Neural cell (in vitro differentiated cells): ENCODE data around the gene KIR3DL3.
"Not testable (repeated sequence)": the region's sequence is repeated elsewhere in the genome, so short reads cannot be mapped to it uniquely, and the experiment has no call there.

Experiments
- CTCF ChIP-seq: fragments of 450-650 bp; IDR thresholded peaks from 2 replicates; pipeline ENCODE4 v1.5.1; 2014; ENCODE audit warnings: antibody characterized with exemption, mild to moderate bottlenecking, moderate library complexity; ENCODE audit not compliant: poor library complexity, severe bottlenecking
- EP300 ChIP-seq: fragments of 450-650 bp; conservative IDR thresholded peaks from 2 replicates; pipeline ENCODE4 v1.6.1; 2014; ENCODE audit warnings: antibody characterized with exemption, mild to moderate bottlenecking, moderate library complexity; ENCODE audit not compliant: poor library complexity, severe bottlenecking
- EZH2 ChIP-seq: fragments of 200-600, 300-800 bp; shearing (Covaris generic), sonication (generic); IDR thresholded peaks from 2 replicates; pipeline ENCODE4 v1.6.1; 2014; ENCODE audit warnings: antibody characterized with exemption, low read length, borderline replicate concordance, mild to moderate bottlenecking; ENCODE audit not compliant: insufficient read depth, poor library complexity, severe bottlenecking
- MXI1 ChIP-seq: fragments of 450-650 bp; conservative IDR thresholded peaks from 2 replicates; pipeline ENCODE4 v1.6.1; 2014; ENCODE audit warnings: antibody characterized with exemption, mild to moderate bottlenecking; ENCODE audit not compliant: poor library complexity, severe bottlenecking
- POLR2AphosphoS5 ChIP-seq: IDR thresholded peaks from 2 replicates; pipeline ENCODE4 v1.6.1; 2012
- REST ChIP-seq: IDR thresholded peaks from 2 replicates; pipeline ENCODE4 v1.6.1; 2012; ENCODE audit warnings: borderline replicate concordance
- SMC3 ChIP-seq: fragments of 450-650 bp; conservative IDR thresholded peaks from 2 replicates; pipeline ENCODE4 v1.6.1; 2014; ENCODE audit warnings: antibody characterized with exemption, mild to moderate bottlenecking, moderate library complexity; ENCODE audit not compliant: poor library complexity
- TAF1 ChIP-seq: IDR thresholded peaks from 2 replicates; pipeline ENCODE4 v1.6.1; 2012; ENCODE audit warnings: low read depth

GRCh38 chr19:54744080-54744479 is 19.8 kb downstream of the KIR3DL3 start:
- TF ChIP-seq REST, CTCF, SMC3, TAF1, EZH2, EP300, POLR2AphosphoS5, MXI1: not testable (repeated sequence)
